Measurements from ENCODE around the gene PPP5C. TPM values are rescaled to one million over a fixed set of nuclear protein-coding genes. Genes with fewer than 3 reads are reported as not detected.
"Not testable (repeated sequence)": the region's sequence is repeated elsewhere in the genome, so short reads cannot be mapped to it uniquely, and the experiment has no call there.

Gene PPP5C
- total RNA-seq, 1 experiment from 2014 or later, result 97.7 TPM

DNA sequence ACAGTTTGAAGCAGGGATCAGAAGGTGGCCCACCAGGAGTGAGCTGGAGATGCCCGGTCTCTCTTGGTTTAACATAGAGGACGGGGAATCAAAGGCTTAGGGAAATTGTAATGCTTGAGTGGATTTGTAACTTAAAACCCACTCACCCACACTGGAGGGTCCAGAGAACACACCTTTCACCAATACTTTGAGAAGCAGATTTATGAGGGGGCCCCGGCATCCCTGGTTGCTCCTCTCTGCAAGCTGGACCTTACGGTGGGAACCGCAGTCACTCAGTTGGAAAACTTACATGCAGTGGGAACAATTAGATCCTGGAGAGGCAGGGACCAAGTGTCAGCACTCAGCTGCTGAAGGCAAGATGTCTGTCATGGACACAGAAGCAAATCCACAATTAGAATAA lies 20.5 kb downstream of the PPP5C start:
- Histone ChIP-seq H3K4me3 (no peak overlapping the region), H3K4me1 (peaks cover 16% of the 10 kb centered on the region), H3K36me3 (peaks cover 44% of the 10 kb centered on the region), H3K9me3 (replicated peaks) (no peaks in the 10 kb centered on the region), H3K27me3 (no peaks in the 10 kb centered on the region), H3K27ac (no peak overlapping the region)
- no peak for DNase-seq

DNA sequence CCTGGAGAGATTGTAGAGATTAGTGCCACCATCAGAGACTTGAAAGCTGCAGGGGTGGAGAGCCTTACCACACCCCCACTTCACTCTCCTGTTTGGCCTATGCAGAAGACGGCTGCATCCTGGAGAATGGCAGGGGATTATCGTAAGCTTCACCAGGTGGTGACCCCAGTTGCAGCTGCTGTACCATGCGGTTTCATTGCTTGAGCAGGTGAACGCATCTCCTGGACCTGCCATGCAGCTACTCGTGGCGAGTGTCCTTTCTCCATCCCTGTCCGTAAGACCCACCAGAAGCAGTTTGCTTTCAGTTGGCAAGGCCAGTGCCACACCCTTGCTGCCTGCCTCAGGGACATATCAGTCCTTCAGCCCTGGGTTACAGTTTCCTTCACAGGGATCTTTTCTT lies 21.2 kb downstream of the PPP5C start:
- Histone ChIP-seq H3K4me1 (peaks cover 16% of the 10 kb centered on the region), H3K4me3 (no peak overlapping the region), H3K27ac (no peak overlapping the region), H3K27me3 (no peaks in the 10 kb centered on the region), H3K9me3 (replicated peaks) (no peaks in the 10 kb centered on the region), H3K36me3 (peaks cover 44% of the 10 kb centered on the region)
- DNase-seq, result no peak

DNA sequence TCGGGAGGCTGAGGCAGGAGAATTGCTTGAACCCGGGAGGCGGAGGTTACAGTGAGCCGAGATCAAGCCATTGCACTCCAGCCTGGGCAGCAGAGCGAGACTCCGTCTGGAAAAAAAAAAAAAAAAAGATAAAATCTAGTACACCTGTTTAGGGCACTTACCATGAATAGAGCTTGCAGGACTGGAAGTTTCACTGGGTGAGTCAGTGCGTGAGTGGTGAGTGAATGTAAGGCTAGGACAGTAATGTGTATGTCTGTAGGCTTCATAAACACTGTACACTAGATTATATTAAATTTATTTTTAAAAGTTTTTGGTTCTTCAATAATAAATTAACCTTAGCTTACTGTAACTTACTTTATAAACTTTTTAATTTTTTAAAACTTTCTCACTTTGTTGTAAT lies 22.9 kb downstream of the PPP5C start:
- Histone ChIP-seq H3K9me3 (replicated peaks) (no peaks in the 10 kb centered on the region), H3K4me3 (no peak overlapping the region), H3K4me1 (peaks cover 16% of the 10 kb centered on the region), H3K36me3 (peaks cover 28% of the 10 kb centered on the region), H3K27me3 (no peaks in the 10 kb centered on the region), H3K27ac (no peak overlapping the region)
- no peak for DNase-seq

DNA sequence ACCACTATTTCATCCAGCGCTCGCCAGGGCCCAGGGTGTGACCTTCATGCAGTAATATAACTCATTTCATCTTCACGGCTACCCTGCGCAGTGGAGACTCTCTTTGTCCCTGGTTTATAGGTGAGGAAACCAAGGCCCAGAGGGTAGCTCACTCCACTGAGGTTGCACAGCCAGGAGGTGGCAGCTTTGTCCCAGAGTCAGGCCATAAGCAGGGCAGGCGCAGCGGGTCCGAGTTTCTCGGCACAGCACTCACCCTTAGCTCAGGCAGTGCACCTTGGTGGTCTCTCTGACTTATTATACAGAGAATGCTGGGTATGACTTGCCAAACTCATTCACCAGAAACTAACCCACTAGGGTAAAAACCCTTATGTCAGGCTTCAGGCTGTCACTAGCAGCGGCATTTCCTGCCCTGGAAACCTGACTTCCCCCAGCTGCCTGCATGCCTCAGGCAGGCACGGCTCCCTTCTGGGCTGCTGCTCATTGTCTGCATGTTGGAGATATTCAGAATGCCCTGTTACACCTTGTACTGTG lies 24.5 kb downstream of the PPP5C start:
- Histone ChIP-seq H3K36me3 (peaks cover 25% of the 10 kb centered on the region), H3K9me3 (replicated peaks) (no peaks in the 10 kb centered on the region), H3K27me3 (no peaks in the 10 kb centered on the region), H3K27ac (no peak overlapping the region), H3K4me3 (no peak overlapping the region), H3K4me1 (peaks cover 12% of the 10 kb centered on the region)
- DNase-seq, result no peak

DNA sequence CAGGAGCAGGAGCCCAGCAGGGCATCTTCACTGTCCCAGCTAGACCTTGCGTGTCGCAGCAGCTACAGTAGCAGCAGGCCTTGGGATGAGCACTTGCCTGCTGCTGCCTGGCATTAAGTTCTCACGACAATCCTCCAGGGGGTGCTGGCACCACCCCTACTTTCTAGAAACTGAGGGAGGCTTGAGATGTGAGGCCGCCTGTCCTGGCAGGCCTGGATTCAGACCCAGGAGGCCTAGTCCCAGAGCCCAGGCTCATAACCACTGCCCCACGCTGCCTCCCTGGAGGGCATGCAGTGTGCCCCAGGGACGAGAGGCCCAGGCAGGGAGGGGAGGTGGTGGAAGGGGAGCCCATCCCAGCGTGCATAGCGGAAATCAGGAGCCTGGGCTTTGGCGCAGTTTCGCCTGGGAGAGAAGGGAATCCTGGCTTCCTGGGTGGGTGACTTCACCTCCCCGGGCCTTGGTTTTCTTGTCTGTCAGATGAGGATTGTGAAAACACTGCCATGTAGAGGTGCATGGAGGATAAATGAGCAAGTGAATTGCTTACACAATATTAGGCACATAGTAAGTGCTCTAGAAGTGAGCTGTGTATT lies 26.1 kb downstream of the PPP5C start:
- no peaks in the 10 kb centered on the region for H3K9me3 ChIP-seq (replicated peaks)
- H3K4me3 ChIP-seq, result no peak overlapping the region
- H3K36me3 ChIP-seq, result peaks cover 34% of the 10 kb centered on the region
- H3K27ac ChIP-seq, result no peak overlapping the region
- H3K27me3 ChIP-seq, result no peaks in the 10 kb centered on the region
- DNase-seq, result no peak
- H3K4me1 ChIP-seq, result no peaks in the 10 kb centered on the region

DNA sequence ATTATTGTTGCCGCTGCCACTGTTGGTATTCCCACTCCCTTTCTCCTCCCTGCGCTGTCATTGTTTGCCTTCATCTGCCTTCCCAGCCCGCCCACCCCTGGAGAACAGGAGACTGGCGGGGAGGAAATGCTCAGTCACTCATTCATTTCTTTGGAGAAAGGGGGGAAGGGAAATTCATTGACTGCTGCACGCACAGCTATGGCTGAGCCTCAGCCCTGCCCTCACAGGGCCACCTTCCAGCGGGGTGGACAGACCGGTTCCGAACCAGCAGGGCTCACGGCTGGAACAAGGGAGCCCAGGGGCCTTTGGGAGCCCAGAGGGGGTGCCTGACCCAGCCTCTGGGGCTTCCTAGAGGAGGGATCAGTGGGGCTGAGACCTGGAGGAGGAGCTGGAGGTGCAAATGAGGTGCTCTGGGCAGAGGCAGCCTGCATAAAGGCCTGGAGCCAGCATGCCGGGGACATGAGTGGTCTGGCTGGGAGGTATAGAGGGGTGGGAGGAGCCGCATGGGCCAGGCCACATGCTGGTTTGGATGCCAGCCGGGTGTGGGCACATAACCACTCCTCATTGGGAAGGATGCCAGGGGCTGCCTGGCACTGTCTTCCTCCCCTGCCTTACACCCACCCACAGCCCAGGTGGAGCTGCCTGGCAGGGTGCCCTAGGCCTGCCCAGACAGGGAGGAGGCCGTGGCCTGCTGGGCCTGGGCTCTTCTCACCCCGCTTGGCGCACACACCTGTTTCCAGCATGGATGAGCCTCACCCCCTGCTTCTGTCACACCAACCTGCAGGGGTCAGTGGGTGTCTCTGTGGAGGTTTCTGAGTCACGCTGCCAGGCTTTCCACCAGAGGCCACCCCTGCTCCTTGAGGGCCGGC lies 26.8 kb downstream of the PPP5C start:
- Histone ChIP-seq H3K4me1 (no peaks in the 10 kb centered on the region), H3K27me3 (no peaks in the 10 kb centered on the region), H3K27ac (no peak overlapping the region), H3K9me3 (replicated peaks) (no peaks in the 10 kb centered on the region), H3K36me3 (peaks cover 37% of the 10 kb centered on the region), H3K4me3 (no peak overlapping the region)
- DNase-seq, result no peak

DNA sequence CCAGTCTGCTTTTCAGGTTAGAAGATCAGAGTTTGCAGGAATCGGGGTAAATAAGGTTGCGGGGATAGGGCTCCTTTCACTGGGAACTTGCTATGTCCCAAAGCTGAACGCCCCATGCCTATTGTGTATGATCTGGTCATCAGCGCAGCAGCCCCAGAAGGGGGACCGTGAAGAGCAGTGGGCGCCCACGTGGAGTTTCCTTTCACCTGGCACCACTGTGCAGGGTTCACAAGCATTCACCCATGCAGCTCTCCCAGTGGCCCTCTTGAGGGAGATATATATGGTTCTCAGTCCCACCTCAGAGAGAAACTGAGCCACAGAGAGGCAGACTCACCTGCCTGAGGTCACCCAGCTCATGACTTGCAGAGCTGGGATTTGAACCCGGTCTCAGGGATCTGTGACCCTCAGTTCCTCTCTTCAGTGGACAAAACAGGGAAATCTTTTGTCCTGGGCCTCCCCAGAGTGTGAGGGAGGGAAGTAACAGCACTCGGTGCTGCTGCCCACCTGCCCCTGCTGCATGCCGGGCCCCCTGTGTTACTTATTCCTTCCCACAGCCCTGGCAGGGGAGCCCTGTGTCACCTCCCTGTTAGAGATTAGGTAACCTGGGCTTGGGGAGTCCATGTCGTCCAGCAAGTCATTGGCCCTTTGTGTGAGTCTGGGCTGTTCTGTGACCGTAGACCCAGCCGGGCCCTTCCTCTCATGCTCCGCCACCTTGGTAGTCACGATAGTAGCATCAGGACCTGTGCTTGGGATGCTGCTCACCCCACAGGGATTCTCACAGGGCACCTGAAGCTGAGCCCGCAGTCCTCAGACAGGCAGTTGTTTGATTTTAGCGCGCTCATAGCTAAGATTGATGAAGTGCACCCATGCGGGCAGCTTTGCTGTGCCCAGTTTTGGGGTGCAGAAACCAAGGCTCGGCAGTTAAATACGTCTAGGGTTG lies 27.9 kb downstream of the PPP5C start:
- no peaks in the 10 kb centered on the region for H3K27me3 ChIP-seq
- peaks cover 41% of the 10 kb centered on the region for H3K36me3 ChIP-seq
- H3K27ac ChIP-seq, result no peak overlapping the region
- no peaks in the 10 kb centered on the region for H3K9me3 ChIP-seq (replicated peaks)
- H3K4me1 ChIP-seq, result no peaks in the 10 kb centered on the region
- H3K4me3 ChIP-seq, result no peak overlapping the region
- no peak for DNase-seq

DNA sequence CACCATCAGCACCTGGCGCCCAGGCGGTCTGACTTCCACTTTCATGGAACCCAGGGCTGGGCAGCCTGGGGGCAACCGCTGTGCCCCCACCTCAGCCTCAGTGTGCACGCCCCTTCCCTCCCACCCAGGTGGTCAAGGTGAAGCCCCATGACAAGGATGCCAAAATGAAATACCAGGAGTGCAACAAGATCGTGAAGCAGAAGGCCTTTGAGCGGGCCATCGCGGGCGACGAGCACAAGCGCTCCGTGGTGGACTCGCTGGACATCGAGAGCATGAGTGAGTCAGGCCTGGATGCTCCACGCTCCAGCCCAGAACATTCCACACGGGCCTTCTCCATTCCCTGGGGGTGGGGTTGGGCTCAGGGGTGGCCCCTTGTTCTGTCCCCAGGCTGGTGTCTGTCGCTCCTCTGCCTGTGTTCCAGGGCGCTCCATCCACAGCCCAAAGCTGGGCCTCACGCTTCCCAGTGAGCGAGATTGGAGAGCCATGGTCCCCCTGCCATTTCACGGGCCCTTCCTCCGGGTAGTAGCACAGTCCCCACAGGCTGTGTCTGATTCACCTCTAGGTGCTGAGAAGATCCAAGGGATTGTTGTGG lies 28.7 kb downstream of the PPP5C start:
- not testable (repeated sequence) for DNase-seq; H3K27me3 ChIP-seq; H3K4me1 ChIP-seq; H3K4me3 ChIP-seq; H3K27ac ChIP-seq; H3K9me3 ChIP-seq (replicated peaks)
- H3K36me3 ChIP-seq, result peaks cover 44% of the 10 kb centered on the region

DNA sequence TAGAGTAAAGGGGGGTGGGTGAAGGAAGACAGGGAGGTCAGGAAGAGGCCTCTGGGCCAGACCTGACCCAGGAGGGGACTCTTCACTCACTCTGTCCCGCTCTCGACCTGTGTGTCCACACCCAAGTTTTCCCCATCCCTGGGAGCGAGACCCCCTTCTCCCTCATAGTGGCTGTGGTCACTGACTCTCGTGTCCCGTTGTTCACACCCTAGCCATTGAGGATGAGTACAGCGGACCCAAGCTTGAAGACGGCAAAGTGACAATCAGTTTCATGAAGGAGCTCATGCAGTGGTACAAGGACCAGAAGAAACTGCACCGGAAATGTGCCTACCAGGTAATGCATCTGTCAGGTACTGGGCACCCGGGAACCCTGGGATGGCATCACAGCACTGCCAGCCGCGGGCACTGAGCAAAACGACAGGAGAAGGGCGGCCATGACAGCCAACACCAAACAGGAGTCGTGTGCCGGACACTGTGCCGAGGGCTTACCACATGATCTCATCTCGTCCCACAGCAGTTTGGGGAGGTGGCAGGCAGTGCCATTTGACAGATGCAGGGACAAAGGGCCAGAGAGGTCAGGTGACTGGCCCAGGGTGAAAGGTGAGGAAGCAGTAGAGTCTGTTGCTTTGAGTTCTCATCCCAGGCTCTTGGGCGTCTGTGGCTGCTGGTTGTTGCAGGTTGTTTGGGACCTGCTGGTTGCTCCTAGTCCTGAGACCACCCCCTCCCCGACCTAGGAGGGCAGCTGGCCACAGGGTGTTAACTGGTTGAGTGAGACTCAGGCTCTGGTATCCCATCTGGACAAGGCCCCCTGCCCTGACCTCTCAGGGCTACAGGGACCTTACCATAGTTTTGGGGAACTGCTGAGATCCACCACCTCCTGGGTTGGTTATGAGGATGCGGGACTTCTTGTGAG lies 29.6 kb downstream of the PPP5C start:
- H3K36me3 ChIP-seq, result peaks cover 54% of the 10 kb centered on the region
- no peak for DNase-seq
- no peaks in the 10 kb centered on the region for H3K9me3 ChIP-seq (replicated peaks)
- H3K4me1 ChIP-seq, result no peaks in the 10 kb centered on the region
- H3K4me3 ChIP-seq, result no peak overlapping the region
- no peaks in the 10 kb centered on the region for H3K27me3 ChIP-seq
- no peak overlapping the region for H3K27ac ChIP-seq

DNA sequence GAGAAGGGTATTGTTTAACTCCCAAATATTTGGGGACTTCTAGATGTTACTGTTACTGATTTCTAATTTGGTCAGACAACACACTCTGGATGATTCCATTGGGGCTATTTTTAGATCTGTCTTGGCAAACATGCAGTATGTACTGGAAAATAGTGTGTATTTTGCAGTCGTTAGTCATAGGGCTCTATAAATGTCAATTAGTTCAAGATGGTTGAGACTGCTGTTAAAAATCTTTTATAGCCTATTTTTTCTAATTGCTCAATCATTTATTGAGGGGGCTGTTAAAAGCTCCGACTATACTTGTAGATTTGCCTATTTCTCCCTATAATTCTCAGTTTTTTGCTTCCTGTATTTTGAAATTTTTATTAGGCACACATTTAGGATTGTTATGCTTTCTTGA lies 31.4 kb downstream of the PPP5C start:
- DNase-seq, result no peak
- H3K27ac ChIP-seq, result no peak overlapping the region
- H3K36me3 ChIP-seq, result peaks cover 66% of the 10 kb centered on the region

DNA sequence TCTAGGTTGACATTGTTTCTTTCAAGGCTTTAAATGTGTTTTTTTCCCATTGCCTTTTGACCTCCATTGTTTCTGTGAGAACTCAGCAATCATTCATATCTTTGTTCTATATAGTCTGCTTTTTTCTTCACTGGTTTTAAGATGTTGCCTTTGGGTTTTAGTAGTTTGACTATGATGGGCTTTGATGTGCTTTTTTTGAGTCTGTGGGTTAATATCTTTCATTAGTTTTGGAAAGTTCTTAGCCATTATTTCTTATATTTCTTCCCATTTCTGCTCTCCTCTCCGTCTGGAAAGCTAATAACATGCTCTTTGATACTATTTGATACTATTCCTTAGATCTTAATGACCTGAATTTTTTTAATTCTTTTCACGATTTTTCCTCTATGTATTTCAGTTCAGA lies 33.8 kb downstream of the PPP5C start:
- peaks cover 81% of the 10 kb centered on the region for H3K36me3 ChIP-seq

More for the DNA sequence above, 31.4 kb downstream of the PPP5C start:
- no peaks in the 10 kb centered on the region for H3K4me1 ChIP-seq
- no peaks in the 10 kb centered on the region for H3K9me3 ChIP-seq (replicated peaks)
- no peaks in the 10 kb centered on the region for H3K27me3 ChIP-seq
- H3K4me3 ChIP-seq, result no peak overlapping the region

DNA sequence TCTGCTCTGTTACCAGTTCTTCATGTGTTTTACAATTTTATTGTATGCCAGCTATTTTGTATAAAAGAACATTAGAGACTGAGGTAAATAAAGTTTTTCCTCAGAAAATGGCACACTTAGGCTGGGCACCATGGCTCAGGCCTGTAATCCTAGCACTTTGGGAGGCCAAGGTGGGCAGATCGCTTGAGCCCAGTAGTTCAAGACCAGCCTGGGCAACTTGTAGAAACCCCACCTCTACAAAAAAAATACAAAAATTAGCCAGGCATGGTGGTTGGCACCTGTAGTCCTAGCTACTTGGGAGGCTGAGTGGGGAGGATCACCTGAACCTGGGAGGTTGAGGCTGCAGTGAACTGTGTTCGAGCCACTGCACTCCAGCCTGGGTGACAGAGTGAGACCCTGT lies 34.5 kb downstream of the PPP5C start:
- DNase-seq, result no peak
- Histone ChIP-seq H3K27me3 (no peaks in the 10 kb centered on the region), H3K4me1 (no peaks in the 10 kb centered on the region), H3K27ac (no peak overlapping the region), H3K36me3 (peaks cover 78% of the 10 kb centered on the region), H3K9me3 (replicated peaks) (no peaks in the 10 kb centered on the region), H3K4me3 (no peak overlapping the region)

More for the DNA sequence above, 33.8 kb downstream of the PPP5C start:
- no peaks in the 10 kb centered on the region for H3K4me1 ChIP-seq
- DNase-seq, result no peak
- H3K27me3 ChIP-seq, result no peaks in the 10 kb centered on the region
- H3K4me3 ChIP-seq, result no peak overlapping the region
- H3K27ac ChIP-seq, result no peak overlapping the region
- no peaks in the 10 kb centered on the region for H3K9me3 ChIP-seq (replicated peaks)

DNA sequence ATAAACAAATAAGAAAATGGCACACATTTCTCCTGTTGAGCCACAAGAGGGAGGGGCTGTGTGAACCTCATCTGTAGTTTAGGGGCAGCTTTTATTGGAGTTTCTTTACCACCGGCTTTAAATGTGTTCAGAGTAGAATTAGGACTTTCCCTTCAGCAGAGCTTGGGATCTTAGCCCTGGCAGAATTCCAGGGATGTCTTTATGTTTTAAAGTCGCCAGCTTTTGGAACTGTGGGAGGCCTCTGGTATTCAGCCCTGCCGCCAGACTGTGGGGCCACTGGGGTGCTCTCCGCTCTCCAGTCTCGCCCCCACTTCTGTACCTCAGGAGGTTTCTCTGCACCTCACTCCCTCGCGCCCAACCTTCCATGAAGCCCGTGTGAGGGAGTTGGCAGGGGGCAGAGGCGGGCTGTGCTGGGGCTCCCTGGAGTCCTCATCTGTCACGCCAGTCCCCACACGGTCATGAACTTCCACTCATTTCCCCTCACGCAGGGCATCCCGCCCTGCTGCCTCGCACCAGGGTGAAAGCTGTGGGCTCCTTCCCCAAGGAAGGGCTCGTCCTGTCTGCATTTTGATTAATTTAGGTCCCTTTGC lies 35.0 kb downstream of the PPP5C start:
- H3K27me3 ChIP-seq, result no peaks in the 10 kb centered on the region
- DNase-seq, result no peak
- no peak overlapping the region for H3K4me3 ChIP-seq
- no peaks in the 10 kb centered on the region for H3K4me1 ChIP-seq
- peaks cover 77% of the 10 kb centered on the region for H3K36me3 ChIP-seq
- no peak overlapping the region for H3K27ac ChIP-seq
- no peaks in the 10 kb centered on the region for H3K9me3 ChIP-seq (replicated peaks)

All from SJCRH30 (cell line).